ENCODE data around the gene TOMM70. TPM values are rescaled to one million over a fixed set of nuclear protein-coding genes. Genes with fewer than 3 reads are reported as not detected.
"Not testable (repeated sequence)": the region's sequence is repeated elsewhere in the genome, so short reads cannot be mapped to it uniquely, and the experiment has no call there.

The TOMM70 gene
- 10 to 100 TPM; 67.8 to 94.5 (median 84.1) TPM for total RNA-seq
- polyA plus RNA-seq = 10 to 100 TPM; 51.1 to 97.2 (median 76.1) TPM
- long read RNA-seq, donor 1, full-length matches to known transcripts = 92 of 117 reads
- long read RNA-seq, donor 1, partial matches to known transcripts = 23 of 117 reads
- long read RNA-seq, donor 1, other reads (novel, unspliced or antisense) = 2 of 117 reads
- long read RNA-seq, donor 2, full-length matches to known transcripts = 151 of 191 reads
- long read RNA-seq, donor 2, partial matches to known transcripts = 24 of 191 reads
- long read RNA-seq, donor 2, other reads (novel, unspliced or antisense) = 16 of 191 reads

DNA sequence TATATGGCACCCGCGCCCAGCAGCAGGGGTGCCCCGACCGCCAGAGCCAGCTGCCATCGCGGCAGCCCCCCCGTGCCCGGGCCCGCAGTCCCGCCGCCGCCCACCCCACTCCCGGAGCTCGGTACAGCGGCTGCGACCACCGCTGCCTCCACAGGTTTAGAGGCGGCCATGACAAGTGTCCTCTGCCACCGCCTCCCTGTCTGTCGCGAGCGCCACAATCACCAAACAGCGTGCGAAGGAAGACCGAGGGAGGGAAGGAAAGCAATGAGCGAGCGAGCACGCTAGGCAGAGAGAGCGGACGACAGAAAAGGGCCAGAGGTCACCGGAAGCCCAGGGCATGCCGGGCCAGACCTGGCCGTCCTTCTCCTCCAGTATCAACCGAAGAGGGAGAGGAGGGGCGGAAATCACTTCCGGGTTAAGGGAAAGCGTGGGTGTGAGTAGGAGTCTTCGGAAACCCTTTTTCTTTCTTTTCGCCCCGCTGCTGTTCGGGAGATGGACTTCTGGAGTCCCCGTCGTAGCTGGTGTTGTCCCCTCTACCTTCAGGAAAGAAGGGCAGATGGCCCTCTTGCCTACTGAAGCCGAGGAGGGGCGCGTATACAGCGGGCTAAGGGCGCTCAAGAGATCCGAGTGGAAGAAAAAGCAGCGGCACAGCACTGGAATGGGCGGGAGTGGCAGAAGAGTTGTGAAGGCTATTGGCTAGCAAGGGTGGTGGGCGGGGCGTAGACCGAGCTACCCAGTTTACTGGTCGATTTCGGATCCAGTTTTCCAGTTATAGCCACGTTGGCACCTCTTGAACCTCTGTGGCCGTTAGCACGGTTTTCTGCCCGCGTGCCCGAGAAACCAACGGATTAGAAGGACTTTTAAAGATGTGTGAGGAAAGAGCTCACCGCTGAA lies at the start of gene TOMM70, which contains the start of gene LNP1:
TOMM70 (minus strand) TSS at position 310 of the 894 bp plus-strand sequence; CDS start at position 170, 140 bp downstream.
LNP1 (plus strand) TSS at position 760 of the 894 bp plus-strand sequence. CDS start 28,191 bp downstream, outside the sequence.
- Histone ChIP-seq H3K9me3 (no peaks in the 10 kb centered on the region), H3K36me3 (ENCODE audit: insufficient read depth in 1 of 2, low read depth in 1 of 2) (no peaks in the 10 kb centered on the region), H3K27me3 (ENCODE audit: insufficient read depth in 3 of 3, low read length in 2 of 3) (no peaks in the 10 kb centered on the region), H3K4me1 (peaks cover 54% of the 10 kb centered on the region), H3K27ac (peak within 1 kb of the TSS; percentile 96), H3K4me3 (peak within 1 kb of the TSS; percentile 99)
- DNase-seq (peak; percentile 98), ATAC-seq (peak; percentile 96 to 98 (median 96))
- TF ChIP-seq, protein P1, sequence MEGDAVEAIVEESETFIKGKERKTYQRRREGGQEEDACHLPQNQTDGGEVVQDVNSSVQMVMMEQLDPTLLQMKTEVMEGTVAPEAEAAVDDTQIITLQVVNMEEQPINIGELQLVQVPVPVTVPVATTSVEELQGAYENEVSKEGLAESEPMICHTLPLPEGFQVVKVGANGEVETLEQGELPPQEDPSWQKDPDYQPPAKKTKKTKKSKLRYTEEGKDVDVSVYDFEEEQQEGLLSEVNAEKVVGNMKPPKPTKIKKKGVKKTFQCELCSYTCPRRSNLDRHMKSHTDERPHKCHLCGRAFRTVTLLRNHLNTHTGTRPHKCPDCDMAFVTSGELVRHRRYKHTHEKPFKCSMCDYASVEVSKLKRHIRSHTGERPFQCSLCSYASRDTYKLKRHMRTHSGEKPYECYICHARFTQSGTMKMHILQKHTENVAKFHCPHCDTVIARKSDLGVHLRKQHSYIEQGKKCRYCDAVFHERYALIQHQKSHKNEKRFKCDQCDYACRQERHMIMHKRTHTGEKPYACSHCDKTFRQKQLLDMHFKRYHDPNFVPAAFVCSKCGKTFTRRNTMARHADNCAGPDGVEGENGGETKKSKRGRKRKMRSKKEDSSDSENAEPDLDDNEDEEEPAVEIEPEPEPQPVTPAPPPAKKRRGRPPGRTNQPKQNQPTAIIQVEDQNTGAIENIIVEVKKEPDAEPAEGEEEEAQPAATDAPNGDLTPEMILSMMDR (IDR thresholded peaks at IDR 0.05) = no peak
- 0% methylated on average over 62 to 64 of the region's 64 CpGs for WGBS, 3 donors
- intact Hi-C loops (cut with DNase I) = loop anchor here in 1 of 2 donors (10.0 kb wide), 1 partner anchor 314 kb away; no protein-coding TSS in a partner anchor

DNA sequence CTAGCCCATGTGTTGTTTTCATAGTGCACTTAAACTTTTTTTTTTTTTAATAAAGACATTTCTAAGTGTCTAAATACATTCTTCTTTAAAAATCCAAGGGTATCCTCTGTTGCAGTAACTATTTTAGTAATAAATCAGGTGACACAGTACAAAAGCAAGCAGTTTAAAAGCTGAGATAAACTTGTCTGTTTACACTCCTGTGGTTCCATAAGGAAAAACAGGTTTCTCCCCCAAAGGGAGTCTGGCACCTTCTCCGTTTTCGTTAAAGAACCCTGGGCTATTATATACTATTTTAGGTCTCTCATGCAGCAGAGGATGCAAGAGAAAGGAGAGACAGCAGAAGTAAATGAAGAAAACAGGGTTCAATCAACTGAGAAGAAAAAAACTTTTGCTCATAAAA lies 48.3 kb upstream of the TOMM70 start:
- ATAC-seq = no peak
- Histone ChIP-seq H3K4me1 (no peaks in the 10 kb centered on the region), H3K27ac (no peak overlapping the region), H3K36me3 (ENCODE audit: insufficient read depth in 1 of 2, low read depth in 1 of 2) (no peaks in the 10 kb centered on the region), H3K9me3 (no peaks in the 10 kb centered on the region), H3K27me3 (ENCODE audit: insufficient read depth in 3 of 3, low read length in 2 of 3) (no peaks in the 10 kb centered on the region), H3K4me3 (no peak overlapping the region)
- TF ChIP-seq, protein P1 (IDR thresholded peaks at IDR 0.05) = no peak
- no peak for DNase-seq
- intact Hi-C loops (cut with DNase I) = no loop called here
- 49 to 62% (median 53%) methylated on average over 2 of the region's 2 CpGs for WGBS, 3 donors

DNA sequence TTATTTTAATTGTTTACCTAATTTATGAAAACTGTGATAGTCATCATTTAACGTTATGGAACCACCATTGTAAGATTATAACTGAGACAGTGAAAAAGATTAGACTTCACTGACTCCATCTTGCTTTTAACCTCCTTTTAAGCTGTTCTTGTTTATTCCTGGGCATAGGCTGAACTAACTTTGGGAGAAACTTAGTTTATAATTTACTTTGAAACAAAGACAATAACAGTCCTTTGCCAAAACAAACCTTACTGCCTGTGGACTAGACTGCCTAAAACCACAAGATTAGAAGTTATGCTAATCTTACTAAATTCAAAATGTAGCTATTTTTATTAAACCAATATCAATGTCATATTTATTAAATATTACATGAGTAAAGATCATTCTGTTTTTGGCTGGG lies 47.2 kb upstream of the TOMM70 start:
- H3K36me3 ChIP-seq (ENCODE audit: insufficient read depth in 1 of 2, low read depth in 1 of 2) = no peaks in the 10 kb centered on the region
- ATAC-seq = no peak
- H3K9me3 ChIP-seq = no peaks in the 10 kb centered on the region
- no peak overlapping the region for H3K27ac ChIP-seq
- no peak overlapping the region for H3K4me3 ChIP-seq
- TF ChIP-seq, protein P1 (IDR thresholded peaks at IDR 0.05) = no peak
- no peaks in the 10 kb centered on the region for H3K27me3 ChIP-seq (ENCODE audit: insufficient read depth in 3 of 3, low read length in 2 of 3)
- intact Hi-C loops (cut with DNase I) = no loop called here
- H3K4me1 ChIP-seq = no peaks in the 10 kb centered on the region
- 91 to 97% (median 93%) methylated on average over 1 of the region's 1 CpG for WGBS, 3 donors
- DNase-seq = no peak

DNA sequence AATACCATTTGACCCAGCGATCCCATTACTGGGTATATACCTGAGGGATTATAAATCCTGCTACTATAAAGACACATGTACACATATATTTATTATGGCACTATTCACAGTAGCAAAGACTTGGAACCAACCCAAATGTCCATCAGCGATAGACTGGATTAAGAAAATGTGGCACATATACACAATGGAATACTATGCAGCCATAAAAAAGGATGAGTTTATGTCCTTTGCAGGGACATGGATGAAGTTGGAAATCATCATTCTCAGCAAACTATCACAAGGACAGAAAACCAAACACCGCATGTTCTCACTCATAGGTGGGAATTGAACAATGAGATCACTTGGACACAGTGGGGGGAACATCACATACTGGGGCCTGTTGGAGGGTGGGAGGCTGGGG lies 46.2 kb upstream of the TOMM70 start:
- H3K9me3 ChIP-seq; ATAC-seq; H3K4me3 ChIP-seq; H3K36me3 ChIP-seq (ENCODE audit: insufficient read depth in 1 of 2, low read depth in 1 of 2); intact Hi-C loops (cut with DNase I); H3K27ac ChIP-seq; H3K27me3 ChIP-seq (ENCODE audit: insufficient read depth in 3 of 3, low read length in 2 of 3); DNase-seq; H3K4me1 ChIP-seq: not testable (repeated sequence)
- WGBS, 3 donors = 94 to 98% (median 97%) methylated on average over 3 of the region's 3 CpGs

DNA sequence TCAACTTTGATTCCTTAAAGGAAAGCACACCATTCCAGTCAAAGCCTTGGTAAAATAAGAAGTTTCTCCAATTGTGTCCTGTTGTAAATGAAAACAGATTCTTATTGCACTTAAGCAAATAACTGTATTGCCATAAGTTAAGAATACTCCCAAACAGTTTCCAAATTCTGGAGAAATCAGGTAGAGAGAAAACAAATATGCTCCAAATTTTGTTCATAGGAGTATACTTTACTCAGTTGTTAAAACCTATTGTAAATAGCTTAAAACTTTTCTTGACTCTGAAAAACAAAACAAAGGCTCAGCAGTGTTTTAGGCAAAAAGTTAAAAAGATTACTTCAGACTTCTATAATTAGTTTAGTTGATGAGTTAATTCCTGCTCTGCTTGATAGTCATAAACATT lies 42.8 kb upstream of the TOMM70 start:
- ATAC-seq = no peak
- no peak for DNase-seq
- intact Hi-C loops (cut with DNase I) = no loop called here
- no peaks in the 10 kb centered on the region for H3K9me3 ChIP-seq
- TF ChIP-seq, protein P1 (IDR thresholded peaks at IDR 0.05) = no peak
- H3K4me1 ChIP-seq = no peaks in the 10 kb centered on the region
- no peaks in the 10 kb centered on the region for H3K36me3 ChIP-seq (ENCODE audit: insufficient read depth in 1 of 2, low read depth in 1 of 2)
- H3K27ac ChIP-seq = no peak overlapping the region
- H3K27me3 ChIP-seq (ENCODE audit: insufficient read depth in 3 of 3, low read length in 2 of 3) = no peaks in the 10 kb centered on the region
- H3K4me3 ChIP-seq = no peak overlapping the region
